K562 (cell line): Measurements from ENCODE around the gene IFT25. TPM values are rescaled to one million over a fixed set of nuclear protein-coding genes. Genes with fewer than 3 reads are reported as not detected.

Experiments used
- AFF1 ChIP-seq, 2 experiments: fragments of 450-650 bp; IDR thresholded peaks; 2 replicates each; pipeline ENCODE4 v1.6.1; 2018; ENCODE audit warnings: mild to moderate bottlenecking in 2 of 2, low read depth in 1 of 2; ENCODE audit not compliant: partially characterized antibody in 2 of 2
- ARHGAP35 ChIP-seq: fragments of 450-650 bp; IDR thresholded peaks from 2 replicates; pipeline ENCODE4 v1.6.1; 2018; ENCODE audit not compliant: partially characterized antibody
- ARNT ChIP-seq, 2 experiments: fragments of 450-650 bp; IDR thresholded peaks; 2 replicates each; pipeline ENCODE4 v1.6.1; 2016; ENCODE audit warnings: mild to moderate bottlenecking in 1 of 2
- CHD1 ChIP-seq: fragments of 200-600 bp; sonication (generic); IDR thresholded peaks from one replicate; pipeline ENCODE4 v1.6.1; 2012; ENCODE audit warnings: mild to moderate bottlenecking, moderate library complexity, low read length, inconsistent platforms
- ELF4 ChIP-seq: fragments of 450-650 bp; formaldehyde crosslinking; IDR thresholded peaks from 2 replicates; pipeline ENCODE4 v1.4.0; 2022; ENCODE audit warnings: missing genetic modification characterization
- ELK3 ChIP-seq: fragments of 450-650 bp; formaldehyde crosslinking; IDR thresholded peaks from 2 replicates; pipeline ENCODE4 v1.4.0; 2020; ENCODE audit warnings: mild to moderate bottlenecking
- ETS2 ChIP-seq: IDR thresholded peaks from 2 replicates; pipeline ENCODE4 v1.6.1; 2016; ENCODE audit warnings: borderline replicate concordance, missing genetic modification characterization, mild to moderate bottlenecking, moderate library complexity, missing compliant biosample characterization; ENCODE audit not compliant: poor library complexity, severe bottlenecking
- HSF4 ChIP-seq: fragments of 250-450 bp; sonication (Bioruptor Pico); IDR thresholded peaks from 2 replicates; pipeline ENCODE4 v2.1.2; 2022; ENCODE audit warnings: mild to moderate bottlenecking, moderate library complexity, borderline replicate concordance
- LARP7 ChIP-seq: fragments of 450-650 bp; IDR thresholded peaks from 2 replicates; pipeline ENCODE4 v1.6.1; 2016
- LCOR ChIP-seq: sonication (generic); formaldehyde crosslinking; IDR thresholded peaks from 2 replicates; pipeline ENCODE4 v1.8.0; 2022; ENCODE audit warnings: mild to moderate bottlenecking, missing genetic modification reagents
- MAZ ChIP-seq, 2 experiments: fragments of 450-650 bp in 1 of 2; sonication (generic) in 1 of 2; formaldehyde crosslinking; IDR thresholded peaks in 1 of 2; conservative IDR thresholded peaks in 1 of 2; 2 replicates each; pipeline versions ENCODE4 v1.4.0 to v1.5.0; 2020; ENCODE audit warnings: mild to moderate bottlenecking in 1 of 2, missing genetic modification reagents in 1 of 2
- RBM14 ChIP-seq: fragments of 200-400 bp; formaldehyde crosslinking; IDR thresholded peaks from 2 replicates; pipeline ENCODE4 v1.6.1; 2018; ENCODE audit warnings: low read depth, mild to moderate bottlenecking, low read length, moderate library complexity, borderline replicate concordance; ENCODE audit not compliant: insufficient read depth
- SIX5 ChIP-seq, 2 experiments: IDR thresholded peaks; 2 replicates each; pipeline ENCODE4 v1.6.1; 2011; ENCODE audit warnings: low read length in 2 of 2, borderline replicate concordance in 1 of 2, low read depth in 1 of 2, mild to moderate bottlenecking in 1 of 2, moderate library complexity in 1 of 2; ENCODE audit not compliant: insufficient read depth in 1 of 2
- TCF7 ChIP-seq: sonication (generic); IDR thresholded peaks from 2 replicates; pipeline ENCODE4 v1.6.1; 2016; ENCODE audit warnings: antibody characterized with exemption, borderline replicate concordance
- THRA ChIP-seq: fragments of 450-650 bp; IDR thresholded peaks from 2 replicates; pipeline ENCODE4 v1.6.1; 2017; ENCODE audit warnings: mild to moderate bottlenecking, moderate library complexity
- U2AF2 ChIP-seq: fragments of 200-400 bp; formaldehyde crosslinking; optimal IDR thresholded peaks from 2 replicates; pipeline ENCODE3; 2017; ENCODE audit warnings: low read depth, mild to moderate bottlenecking, low read length
- ZFX ChIP-seq: sonication (generic); formaldehyde crosslinking; IDR thresholded peaks from 2 replicates; pipeline ENCODE4 v1.8.0; 2022; ENCODE audit warnings: mild to moderate bottlenecking, missing genetic modification reagents, moderate library complexity
- ZNF133 ChIP-seq: fragments of 250-450 bp; sonication (Bioruptor Pico); IDR thresholded peaks from 2 replicates; pipeline ENCODE4 v1.4.0; 2020; ENCODE audit warnings: mild to moderate bottlenecking
- ZNF24 ChIP-seq: fragments of 450-650 bp; IDR thresholded peaks from 2 replicates; pipeline ENCODE4 v1.6.1; 2016
- ZNF551 ChIP-seq: fragments of 250-450 bp; sonication (Bioruptor Pico); IDR thresholded peaks from 2 replicates; pipeline ENCODE4 v1.5.0; 2021; ENCODE audit warnings: mild to moderate bottlenecking, moderate library complexity
- polyA plus RNA-seq, 8 experiments: library from polyadenylated mRNA; depleted of rRNA in 4 of 8; stranded (reverse) in 5 of 8; unstranded in 3 of 8; fragments of >200 nt; fragmentation: Nextera tagmentation in 2 of 8; fragmentation: Illumina TruSeq in 1 of 8; extraction: Ambion mirVana in 2 of 8; extraction: Trizol in 1 of 8; gene quantifications; 2 replicates each; pipeline versions ENCODE4 v1.2.1 to v1.2.3, GENCODE V29; 2011 to 2014; ENCODE audit warnings: inconsistent platforms in 1 of 8, missing spikeins in 1 of 8
- total RNA-seq, 7 experiments: library from RNA; depleted of rRNA in 6 of 7; stranded (reverse); fragments of >200 nt in 6 of 7; fragmentation: Illumina TruSeq in 2 of 7; extraction: Trizol in 2 of 7; gene quantifications; 2 replicates each; pipeline versions ENCODE4 v1.2.1 to v1.2.3, GENCODE V29; 2011 to 2021; ENCODE audit warnings: low replicate concordance in 1 of 7

Gene IFT25
- total and polyA plus RNA-seq, 9 of the 15 experiments (the other 6 are each of a cell fraction or from before 2014, with no cell fraction given): 93.6 to 209 (median 167) TPM

DNA sequence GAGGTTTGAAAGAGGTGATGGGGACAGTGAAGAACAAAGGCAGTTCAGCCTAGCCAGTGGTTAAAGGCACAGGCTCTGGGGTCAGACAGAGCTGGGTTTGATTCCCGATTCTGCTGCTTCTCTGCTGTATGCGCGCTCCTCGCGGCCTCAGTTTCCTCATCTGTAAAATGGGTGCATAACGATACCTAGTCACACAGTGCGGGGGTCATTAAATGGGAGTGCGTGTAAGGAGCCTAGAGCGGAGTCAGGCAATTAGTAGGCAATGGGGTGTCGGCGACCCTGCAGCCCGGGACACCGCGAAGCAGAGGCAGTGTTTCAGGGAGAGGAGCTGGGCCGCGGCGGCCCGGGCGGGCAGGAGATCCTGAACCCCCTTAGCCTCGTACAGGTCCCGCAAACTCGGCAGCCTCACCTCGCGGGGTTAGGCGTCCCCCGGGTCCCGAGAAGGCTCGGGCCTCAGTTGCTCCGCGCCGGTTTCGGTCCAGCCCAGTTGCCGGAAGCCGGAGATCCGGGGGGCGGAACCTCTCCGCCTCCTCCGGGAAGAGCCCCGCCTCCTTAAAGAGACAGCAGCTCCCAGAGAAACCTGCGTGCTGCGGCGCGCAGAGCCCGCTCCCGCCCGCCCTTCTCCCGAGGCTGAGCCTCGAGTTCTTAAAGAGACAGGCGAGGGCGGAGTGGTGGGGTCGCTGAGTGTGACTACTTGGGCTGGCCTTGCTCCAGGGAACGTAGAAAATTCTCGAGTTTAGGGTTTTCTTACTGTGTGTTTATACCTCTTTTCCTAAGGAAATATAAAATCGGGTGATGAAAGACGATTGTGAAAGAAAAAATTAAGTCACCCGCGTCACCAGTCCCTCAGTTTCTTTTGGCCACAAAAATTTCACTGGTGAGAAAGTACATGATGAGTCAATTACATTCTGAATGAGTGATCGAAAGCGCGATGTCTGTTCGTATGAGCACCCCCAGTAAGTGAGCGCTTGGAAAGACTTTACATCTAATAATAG lies 55.9 kb downstream of the IFT25 start, which contains the start of gene YIPF1 (continued):
- TF ChIP-seq LCOR (CRISPR knock-in tag) (no peak; the same call in 1 of the 2 replicates), ELK3 (no peak), CHD1 (peak; percentile 80), THRA (no peak), ELF4 (CRISPR knock-in tag) (peak; percentile 38), LARP7 (peak; percentile 59; the same call in 1 of the 2 replicates), TCF7 (peak; percentile 54; the same call in 1 of the 2 replicates), SIX5 (IDR thresholded peaks at IDR 0.05; ENCODE audit: borderline replicate concordance in 1 of 2, insufficient read depth in 1 of 2, low read depth in 1 of 2, low read length in 2 of 2) (no peak), ARNT (IDR thresholded peaks at IDR 0.05) (peak in 1 of 2 experiments; percentile 68; a peak in 1 of 4 replicates), ARHGAP35 (no peak), ZNF133 (CRISPR knock-in tag) (no peak; the same call in 1 of the 2 replicates), U2AF2 (no peak), ETS2 (tag) (no peak), ZNF24 (peak; percentile 59; the same call in 1 of the 2 replicates), MAZ (CRISPR knock-in tag; conservative IDR thresholded peaks at IDR 0.05 in 1 of 2, IDR thresholded peaks at IDR 0.05 in 1 of 2) (peak; percentile 65 to 100), AFF1 (IDR thresholded peaks at IDR 0.05; ENCODE audit: low read depth in 1 of 2, partially characterized antibody in 2 of 2) (peak in 1 of 2 experiments; percentile 29), HSF4 (no peak), ZNF551 (no peak), RBM14 (no peak), ZFX (peak; percentile 68)
